Astrocyte of the hippocampus (primary cell): Measurements from ENCODE around the gene MTRF1.
A peak's percentile ranks its signal among the peaks of the same experiment; 100 is the strongest.

Experiments used
- DNase-seq: peaks from one replicate; pipeline ENCODE4 v3.0.0; 2011; ENCODE audit warnings: low read depth, low spot score

Gene MTRF1

GRCh38 chr13:41263261-41263971 is at the start of gene MTRF1:
MTRF1 (minus strand) TSS chr13:41263576; CDS start chr13:41260907, 2,669 bp downstream.
- peak; percentile 88 for DNase-seq

GRCh38 chr13:41313117-41313516 is 49.7 kb upstream of the MTRF1 start:
- no peak for DNase-seq

- DNase-seq: peak; percentile 67
These were observed 48.8 kb upstream of the MTRF1 start for GRCh38 chr13:41312176-41312500.

- DNase-seq: peak; percentile 67
These were observed 48.2 kb upstream of the MTRF1 start for GRCh38 chr13:41311406-41312175.

- peak; percentile 98 for DNase-seq
These were observed 47.6 kb upstream of the MTRF1 start, which contains the start of gene NAA16 for GRCh38 chr13:41310963-41311405. NAA16 (plus strand) TSS chr13:41311267; CDS start chr13:41311529, 262 bp downstream.

GRCh38 chr13:41307884-41308640 is 44.7 kb upstream of the MTRF1 start:
- no peak for DNase-seq

GRCh38 chr13:41306271-41307145 is 43.1 kb upstream of the MTRF1 start:
- DNase-seq: no peak

GRCh38 chr13:41304551-41304950 is 41.2 kb upstream of the MTRF1 start:
- DNase-seq: no peak

- no peak for DNase-seq
These were observed 39.4 kb upstream of the MTRF1 start for GRCh38 chr13:41302743-41303142.

GRCh38 chr13:41299316-41300094 is 36.1 kb upstream of the MTRF1 start:
- no peak for DNase-seq

GRCh38 chr13:41296879-41297646 is 33.7 kb upstream of the MTRF1 start:
- no peak for DNase-seq

GRCh38 chr13:41295973-41296372 is 32.6 kb upstream of the MTRF1 start:
- no peak for DNase-seq

GRCh38 chr13:41294914-41295313 is 31.5 kb upstream of the MTRF1 start:
- DNase-seq: no peak

GRCh38 chr13:41293272-41293671 is 29.9 kb upstream of the MTRF1 start:
- no peak for DNase-seq

GRCh38 chr13:41291246-41291645 is 27.9 kb upstream of the MTRF1 start:
- no peak for DNase-seq

- no peak for DNase-seq
These were observed 26.1 kb upstream of the MTRF1 start for GRCh38 chr13:41289463-41289881.

- DNase-seq: no peak
These were observed 23.0 kb upstream of the MTRF1 start for GRCh38 chr13:41286370-41286769.

- peak; percentile 30 for DNase-seq
These were observed 21.3 kb upstream of the MTRF1 start for GRCh38 chr13:41284512-41285288.

- DNase-seq: no peak
These were observed 18.8 kb upstream of the MTRF1 start for GRCh38 chr13:41282129-41282571.
